Esophagus squamous epithelium (tissue), 4 donors: ENCODE results near the gene STAT3.

Experiments
- POLR2A ChIP-seq, 4 donors: fragments of 450-650 bp; IDR thresholded peaks; one replicate each; pipeline ENCODE4 v1.6.1; 2017; ENCODE audit warnings: antibody characterized with exemption in 4 of 4, mild to moderate bottlenecking in 4 of 4, moderate library complexity in 3 of 4
- TF ChIP-seq, protein P1 (sequence below), 6 experiments: fragments of 450-650 bp in 4 of 6; fragments of 200-600 bp in 2 of 6; sonication (generic) in 2 of 6; IDR thresholded peaks; one replicate each; pipeline ENCODE4 v1.5.1; 2016 to 2019; ENCODE audit warnings: antibody characterized with exemption in 6 of 6, mild to moderate bottlenecking in 4 of 6, moderate library complexity in 4 of 6

- TF ChIP-seq, protein P1, sequence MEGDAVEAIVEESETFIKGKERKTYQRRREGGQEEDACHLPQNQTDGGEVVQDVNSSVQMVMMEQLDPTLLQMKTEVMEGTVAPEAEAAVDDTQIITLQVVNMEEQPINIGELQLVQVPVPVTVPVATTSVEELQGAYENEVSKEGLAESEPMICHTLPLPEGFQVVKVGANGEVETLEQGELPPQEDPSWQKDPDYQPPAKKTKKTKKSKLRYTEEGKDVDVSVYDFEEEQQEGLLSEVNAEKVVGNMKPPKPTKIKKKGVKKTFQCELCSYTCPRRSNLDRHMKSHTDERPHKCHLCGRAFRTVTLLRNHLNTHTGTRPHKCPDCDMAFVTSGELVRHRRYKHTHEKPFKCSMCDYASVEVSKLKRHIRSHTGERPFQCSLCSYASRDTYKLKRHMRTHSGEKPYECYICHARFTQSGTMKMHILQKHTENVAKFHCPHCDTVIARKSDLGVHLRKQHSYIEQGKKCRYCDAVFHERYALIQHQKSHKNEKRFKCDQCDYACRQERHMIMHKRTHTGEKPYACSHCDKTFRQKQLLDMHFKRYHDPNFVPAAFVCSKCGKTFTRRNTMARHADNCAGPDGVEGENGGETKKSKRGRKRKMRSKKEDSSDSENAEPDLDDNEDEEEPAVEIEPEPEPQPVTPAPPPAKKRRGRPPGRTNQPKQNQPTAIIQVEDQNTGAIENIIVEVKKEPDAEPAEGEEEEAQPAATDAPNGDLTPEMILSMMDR (IDR thresholded peaks at IDR 0.05) = no peak
- TF ChIP-seq POLR2A (IDR thresholded peaks at IDR 0.05) = no peak
Measured at GRCh38 chr17:42424991-42425610, 36.9 kb upstream of the STAT3 start.
